ENCODE data around the gene STIM2. TPM values are rescaled to one million over a fixed set of nuclear protein-coding genes. Genes with fewer than 3 reads are reported as not detected.

The STIM2 gene
- total RNA-seq, 6 experiments from 2014 or later: 9.1 to 14.6 (median 9.6) TPM

- Histone ChIP-seq H3K36me3 (no peaks in the 10 kb centered on the region), H3K4me1 (no peaks in the 10 kb centered on the region), H3K4me3 (no peak overlapping the region), H3K9me3 (no peaks in the 10 kb centered on the region), H3K27me3 (no peaks in the 10 kb centered on the region), H3K27ac (no peak overlapping the region)
- 78% methylated on average over 1 of the region's 2 CpGs for WGBS (ENCODE audit: insufficient coverage, low coverage, low lambda C conversion rate, missing lambda C conversion rate)
- TF ChIP-seq CTCF (IDR thresholded peaks at IDR 0.05) (no peak), POLR2A (IDR thresholded peaks at IDR 0.05) (no peak)
- no peak for DNase-seq
- ATAC-seq: no peak
- intact Hi-C loops (cut with DNase I): no loop called here
These were observed 82.2 kb downstream of the STIM2 start for GRCh38 chr4:26942871-26943270.

GRCh38 chr4:26943391-26943790, 82.8 kb downstream of the STIM2 start:
- no peaks in the 10 kb centered on the region for H3K9me3 ChIP-seq
- TF ChIP-seq POLR2A (IDR thresholded peaks at IDR 0.05) (no peak), CTCF (IDR thresholded peaks at IDR 0.05) (no peak)
- no peak overlapping the region for H3K4me3 ChIP-seq
- 59% methylated on average over 5 of the region's 5 CpGs for WGBS (ENCODE audit: insufficient coverage, low coverage, low lambda C conversion rate, missing lambda C conversion rate)
- ATAC-seq (no peak), DNase-seq (no peak)
- intact Hi-C loops (cut with DNase I): no loop called here
- H3K36me3 ChIP-seq: no peaks in the 10 kb centered on the region
- no peak overlapping the region for H3K27ac ChIP-seq
- no peaks in the 10 kb centered on the region for H3K27me3 ChIP-seq
- no peaks in the 10 kb centered on the region for H3K4me1 ChIP-seq

- Histone ChIP-seq H3K4me3 (no peak overlapping the region), H3K9me3 (no peaks in the 10 kb centered on the region), H3K27ac (no peak overlapping the region), H3K36me3 (no peaks in the 10 kb centered on the region), H3K4me1 (no peaks in the 10 kb centered on the region), H3K27me3 (no peaks in the 10 kb centered on the region)
- intact Hi-C loops (cut with DNase I): no loop called here
- ATAC-seq: no peak
- TF ChIP-seq CTCF (IDR thresholded peaks at IDR 0.05) (no peak), POLR2A (IDR thresholded peaks at IDR 0.05) (no peak)
- no peak for DNase-seq
- WGBS (ENCODE audit: insufficient coverage, low coverage, low lambda C conversion rate, missing lambda C conversion rate): 92% methylated on average over 2 of the region's 2 CpGs
These were observed 85.2 kb downstream of the STIM2 start for GRCh38 chr4:26945794-26946193.

GRCh38 chr4:26947318-26947717, 86.7 kb downstream of the STIM2 start:
- Histone ChIP-seq H3K4me3 (no peak overlapping the region), H3K27ac (no peak overlapping the region), H3K4me1 (no peaks in the 10 kb centered on the region), H3K27me3 (no peaks in the 10 kb centered on the region), H3K9me3 (no peaks in the 10 kb centered on the region), H3K36me3 (no peaks in the 10 kb centered on the region)
- ATAC-seq (no peak), DNase-seq (no peak)
- 77% methylated on average over 4 of the region's 8 CpGs for WGBS (ENCODE audit: insufficient coverage, low coverage, low lambda C conversion rate, missing lambda C conversion rate)
- TF ChIP-seq POLR2A (IDR thresholded peaks at IDR 0.05): no peak
- no peak for TF ChIP-seq CTCF (IDR thresholded peaks at IDR 0.05)
- intact Hi-C loops (cut with DNase I): no loop called here

- DNase-seq (no peak), ATAC-seq (no peak)
- Histone ChIP-seq H3K4me3 (no peak overlapping the region), H3K4me1 (no peaks in the 10 kb centered on the region), H3K9me3 (no peaks in the 10 kb centered on the region), H3K27ac (no peak overlapping the region), H3K27me3 (no peaks in the 10 kb centered on the region), H3K36me3 (no peaks in the 10 kb centered on the region)
- TF ChIP-seq POLR2A (IDR thresholded peaks at IDR 0.05) (no peak), CTCF (IDR thresholded peaks at IDR 0.05) (no peak)
- intact Hi-C loops (cut with DNase I): no loop called here
These were observed 89.8 kb downstream of the STIM2 start for GRCh38 chr4:26950446-26950845.

All from right lobe of liver (tissue), 6 donors.